Measurements from ENCODE around the gene CLDN7.

DNA sequence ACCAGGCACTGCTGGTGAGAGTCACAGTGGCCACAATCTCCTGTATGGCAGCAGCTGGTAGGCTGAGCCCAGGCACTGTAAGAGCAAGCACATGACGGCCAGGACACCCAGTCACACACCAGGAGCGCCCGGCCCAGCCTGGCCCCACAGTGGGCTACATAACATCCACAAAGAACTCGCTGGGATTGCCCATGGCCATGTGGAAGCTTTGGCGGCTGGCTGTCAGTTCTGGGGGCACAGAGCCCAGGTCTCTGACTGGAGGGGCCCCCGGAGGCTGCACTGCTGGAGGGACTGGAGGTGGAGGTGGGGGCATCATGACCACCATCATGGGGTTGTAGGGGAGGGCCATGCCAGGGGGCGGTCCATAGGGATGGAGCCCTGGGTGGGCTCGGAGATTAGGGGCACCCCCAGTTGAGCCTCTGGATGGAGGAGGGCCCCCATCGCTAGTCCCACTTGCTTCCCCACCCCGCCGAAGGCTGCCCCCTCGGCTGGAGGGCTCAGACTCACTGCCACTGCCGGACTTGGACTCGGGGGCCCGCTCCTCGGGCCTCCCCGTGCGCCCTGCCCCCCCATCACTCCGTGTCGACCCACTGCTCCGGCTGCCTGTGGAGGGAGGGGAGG lies 36.5 kb downstream of the CLDN7 start:
- TF ChIP-seq, protein P1, sequence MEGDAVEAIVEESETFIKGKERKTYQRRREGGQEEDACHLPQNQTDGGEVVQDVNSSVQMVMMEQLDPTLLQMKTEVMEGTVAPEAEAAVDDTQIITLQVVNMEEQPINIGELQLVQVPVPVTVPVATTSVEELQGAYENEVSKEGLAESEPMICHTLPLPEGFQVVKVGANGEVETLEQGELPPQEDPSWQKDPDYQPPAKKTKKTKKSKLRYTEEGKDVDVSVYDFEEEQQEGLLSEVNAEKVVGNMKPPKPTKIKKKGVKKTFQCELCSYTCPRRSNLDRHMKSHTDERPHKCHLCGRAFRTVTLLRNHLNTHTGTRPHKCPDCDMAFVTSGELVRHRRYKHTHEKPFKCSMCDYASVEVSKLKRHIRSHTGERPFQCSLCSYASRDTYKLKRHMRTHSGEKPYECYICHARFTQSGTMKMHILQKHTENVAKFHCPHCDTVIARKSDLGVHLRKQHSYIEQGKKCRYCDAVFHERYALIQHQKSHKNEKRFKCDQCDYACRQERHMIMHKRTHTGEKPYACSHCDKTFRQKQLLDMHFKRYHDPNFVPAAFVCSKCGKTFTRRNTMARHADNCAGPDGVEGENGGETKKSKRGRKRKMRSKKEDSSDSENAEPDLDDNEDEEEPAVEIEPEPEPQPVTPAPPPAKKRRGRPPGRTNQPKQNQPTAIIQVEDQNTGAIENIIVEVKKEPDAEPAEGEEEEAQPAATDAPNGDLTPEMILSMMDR (conservative IDR thresholded peaks at IDR 0.05; ENCODE audit: low read depth, low read length), result no peak
- TF ChIP-seq EZH2 (IDR thresholded peaks at IDR 0.05; ENCODE audit: low read length, unreplicated experiment), result no peak
- TF ChIP-seq EZH2phosphoT487 (IDR thresholded peaks at IDR 0.05; ENCODE audit: borderline replicate concordance, low read length), result no peak
